Liver (tissue), 9 donors: ENCODE measurements around the gene FARP1. TPM values are rescaled to one million over a fixed set of nuclear protein-coding genes. Genes with fewer than 3 reads are reported as not detected.

Experiments used
- DNase-seq: peaks from one replicate; pipeline ENCODE4 v3.0.0-alpha.2; 2017; ENCODE audit warnings: low spot score
- H3K27ac ChIP-seq, 2 donors: one replicate each; pipeline ENCODE4 v1.7.0; 2013; ENCODE audit warnings: inconsistent platforms in 2 of 2, low read length in 2 of 2, control low read depth in 1 of 2, low read depth in 1 of 2, mild to moderate bottlenecking in 1 of 2
- H3K27me3 ChIP-seq, 4 donors: one replicate each; pipeline versions ENCODE4 v1.6.1 to v1.7.0; 2013; ENCODE audit warnings: low read length in 3 of 4, inconsistent platforms in 1 of 4, mild to moderate bottlenecking in 1 of 4, moderate library complexity in 1 of 4; ENCODE audit not compliant: control insufficient read depth in 4 of 4, insufficient read depth in 4 of 4
- H3K36me3 ChIP-seq, 4 donors: one replicate each; pipeline versions ENCODE4 v1.6.1 to v1.7.0; 2013; ENCODE audit warnings: low read length in 3 of 4, mild to moderate bottlenecking in 3 of 4, low read depth in 1 of 4, moderate library complexity in 1 of 4; ENCODE audit not compliant: control insufficient read depth in 4 of 4, insufficient read depth in 3 of 4
- H3K4me1 ChIP-seq, 4 donors: one replicate each; pipeline versions ENCODE4 v1.6.1 to v1.7.0; 2013; ENCODE audit warnings: low read length in 3 of 4, mild to moderate bottlenecking in 3 of 4, moderate library complexity in 1 of 4; ENCODE audit not compliant: control insufficient read depth in 4 of 4, insufficient read depth in 4 of 4
- H3K4me3 ChIP-seq, 3 donors: one replicate each; pipeline versions ENCODE4 v1.6.1 to v1.7.0; 2013; ENCODE audit warnings: low read length in 3 of 3, control low read depth in 1 of 3, low read depth in 1 of 3, mild to moderate bottlenecking in 1 of 3
- H3K9ac ChIP-seq, 2 donors: one replicate each; pipeline ENCODE4 v1.7.0; 2013; ENCODE audit warnings: low read length in 2 of 2, mild to moderate bottlenecking in 2 of 2, moderate library complexity in 2 of 2, control low read depth in 1 of 2, low read depth in 1 of 2
- H3K9me3 ChIP-seq, 4 donors: one replicate each; pipeline versions ENCODE4 v1.6.1 to v1.7.0; 2013; ENCODE audit warnings: low read length in 3 of 4; ENCODE audit not compliant: control insufficient read depth in 4 of 4
- EGR1 ChIP-seq, 2 donors: IDR thresholded peaks; 2 replicates each; pipeline ENCODE4 v1.6.1; 2016 to 2018; ENCODE audit warnings: antibody characterized with exemption in 2 of 2, low read depth in 2 of 2
- FOXA1 ChIP-seq: IDR thresholded peaks from 2 replicates; pipeline ENCODE4 v1.6.1; 2016; ENCODE audit warnings: antibody characterized with exemption
- FOXA2 ChIP-seq: IDR thresholded peaks from 2 replicates; pipeline ENCODE4 v1.6.1; 2016; ENCODE audit warnings: antibody characterized with exemption
- GABPA ChIP-seq, 2 donors: IDR thresholded peaks in 1 of 2; conservative IDR thresholded peaks in 1 of 2; 2 replicates each; pipeline ENCODE4 v1.6.1; 2016; ENCODE audit warnings: antibody characterized with exemption in 2 of 2, mild to moderate bottlenecking in 1 of 2, moderate library complexity in 1 of 2
- HNF4A ChIP-seq, 2 donors: conservative IDR thresholded peaks; 2 replicates each; pipeline ENCODE4 v1.6.1; 2016; ENCODE audit warnings: antibody characterized with exemption in 2 of 2, mild to moderate bottlenecking in 2 of 2
- HNF4G ChIP-seq: IDR thresholded peaks from 2 replicates; pipeline ENCODE4 v1.6.1; 2016; ENCODE audit warnings: antibody characterized with exemption
- JUND ChIP-seq, 2 donors: IDR thresholded peaks; 2 replicates each; pipeline ENCODE4 v1.6.1; 2016; ENCODE audit warnings: antibody characterized with exemption in 2 of 2
- NR2F2 ChIP-seq: IDR thresholded peaks from 2 replicates; pipeline ENCODE4 v1.6.1; 2016; ENCODE audit warnings: antibody characterized with exemption
- RAD21 ChIP-seq, 2 donors: IDR thresholded peaks; 2 replicates each; pipeline ENCODE4 v1.6.1; 2016; ENCODE audit warnings: antibody characterized with exemption in 2 of 2, mild to moderate bottlenecking in 2 of 2
- REST ChIP-seq: IDR thresholded peaks from 2 replicates; pipeline ENCODE4 v1.6.1; 2016; ENCODE audit warnings: antibody characterized with exemption, mild to moderate bottlenecking
- RXRA ChIP-seq, 2 donors: IDR thresholded peaks; 2 replicates each; pipeline ENCODE4 v1.6.1; 2017 to 2018; ENCODE audit warnings: antibody characterized with exemption in 2 of 2, mild to moderate bottlenecking in 1 of 2
- SP1 ChIP-seq: IDR thresholded peaks from 2 replicates; pipeline ENCODE4 v1.6.1; 2018; ENCODE audit warnings: antibody characterized with exemption, mild to moderate bottlenecking
- TAF1 ChIP-seq: conservative IDR thresholded peaks from 2 replicates; pipeline ENCODE4 v1.6.1; 2016; ENCODE audit warnings: antibody characterized with exemption, mild to moderate bottlenecking
- YY1 ChIP-seq: IDR thresholded peaks from 2 replicates; pipeline ENCODE4 v1.6.1; 2016; ENCODE audit warnings: antibody characterized with exemption, mild to moderate bottlenecking
- polyA plus RNA-seq, 2 donors: library from polyadenylated mRNA; stranded (reverse) in 1 of 2; unstranded in 1 of 2; fragments of 200-250 nt in 1 of 2; fragments of >200 nt in 1 of 2; fragmentation: Nextera tagmentation in 1 of 2; extraction: Ambion mirVana in 1 of 2; gene quantifications; one replicate each; pipeline versions ENCODE4 v1.2.1 to v1.2.3, GENCODE V29; 2013 to 2015
- total RNA-seq, 2 donors: library from RNA; depleted of rRNA; stranded (reverse); fragments of >200 nt; gene quantifications; one replicate each; pipeline ENCODE4 v1.2.3, GENCODE V29; 2014
- TF ChIP-seq, protein P1 (sequence below): fragments of 150-350 bp; IDR thresholded peaks from 2 replicates; pipeline ENCODE4 v1.5.1; 2017; ENCODE audit warnings: improper control_type of control experiment, low read depth, low read length; ENCODE audit not compliant: missing input control
- TF ChIP-seq, protein P2 (sequence below): IDR thresholded peaks from 2 replicates; pipeline ENCODE4 v1.6.1; 2016; ENCODE audit warnings: antibody characterized with exemption
- TF ChIP-seq, protein P3 (sequence below): IDR thresholded peaks from 2 replicates; pipeline ENCODE4 v1.6.1; 2016; ENCODE audit warnings: antibody characterized with exemption
- TF ChIP-seq, protein P4 (sequence below): IDR thresholded peaks from 2 replicates; pipeline ENCODE4 v1.6.1; 2016; ENCODE audit warnings: antibody characterized with exemption
- donor health status: healthy.
- donor health status: healthy.
- donor health status: healthy.
- donor health status: healthy.
- donor health status: healthy.

Gene FARP1
- total and polyA plus RNA-seq, 4 donors, result 28.4 to 62.6 (median 39.8) TPM

- peaks cover 4 to 16% (median 10%) of the 10 kb centered on the region in 4 donors for H3K4me1 ChIP-seq
- no peaks in the 10 kb centered on the region for H3K9me3 ChIP-seq
- H3K36me3 ChIP-seq, result no peaks in the 10 kb centered on the region
- no peak overlapping the region for H3K27ac ChIP-seq
- H3K4me3 ChIP-seq, result no peak overlapping the region
- no peak for DNase-seq
- H3K9ac ChIP-seq, result no peak overlapping the region
- no peaks in the 10 kb centered on the region for H3K27me3 ChIP-seq
- TF ChIP-seq JUND (IDR thresholded peaks at IDR 0.05) (no peak), NR2F2 (no peak), FOXA2 (no peak), FOXA1 (no peak), HNF4G (no peak), TAF1 (no peak), YY1 (no peak), RAD21 (IDR thresholded peaks at IDR 0.05) (no peak), REST (no peak), RXRA (IDR thresholded peaks at IDR 0.05) (no peak), EGR1 (IDR thresholded peaks at IDR 0.05; ENCODE audit: low read depth in 2 of 2) (no peak), GABPA (IDR thresholded peaks at IDR 0.05 in 1 of 2, conservative IDR thresholded peaks at IDR 0.05 in 1 of 2) (no peak), SP1 (no peak), HNF4A (conservative IDR thresholded peaks at IDR 0.05) (no peak)
- TF ChIP-seq, protein P1, sequence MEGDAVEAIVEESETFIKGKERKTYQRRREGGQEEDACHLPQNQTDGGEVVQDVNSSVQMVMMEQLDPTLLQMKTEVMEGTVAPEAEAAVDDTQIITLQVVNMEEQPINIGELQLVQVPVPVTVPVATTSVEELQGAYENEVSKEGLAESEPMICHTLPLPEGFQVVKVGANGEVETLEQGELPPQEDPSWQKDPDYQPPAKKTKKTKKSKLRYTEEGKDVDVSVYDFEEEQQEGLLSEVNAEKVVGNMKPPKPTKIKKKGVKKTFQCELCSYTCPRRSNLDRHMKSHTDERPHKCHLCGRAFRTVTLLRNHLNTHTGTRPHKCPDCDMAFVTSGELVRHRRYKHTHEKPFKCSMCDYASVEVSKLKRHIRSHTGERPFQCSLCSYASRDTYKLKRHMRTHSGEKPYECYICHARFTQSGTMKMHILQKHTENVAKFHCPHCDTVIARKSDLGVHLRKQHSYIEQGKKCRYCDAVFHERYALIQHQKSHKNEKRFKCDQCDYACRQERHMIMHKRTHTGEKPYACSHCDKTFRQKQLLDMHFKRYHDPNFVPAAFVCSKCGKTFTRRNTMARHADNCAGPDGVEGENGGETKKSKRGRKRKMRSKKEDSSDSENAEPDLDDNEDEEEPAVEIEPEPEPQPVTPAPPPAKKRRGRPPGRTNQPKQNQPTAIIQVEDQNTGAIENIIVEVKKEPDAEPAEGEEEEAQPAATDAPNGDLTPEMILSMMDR, result no peak
- TF ChIP-seq, protein P2, sequence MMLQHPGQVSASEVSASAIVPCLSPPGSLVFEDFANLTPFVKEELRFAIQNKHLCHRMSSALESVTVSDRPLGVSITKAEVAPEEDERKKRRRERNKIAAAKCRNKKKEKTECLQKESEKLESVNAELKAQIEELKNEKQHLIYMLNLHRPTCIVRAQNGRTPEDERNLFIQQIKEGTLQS, result no peak
- TF ChIP-seq, protein P3, sequence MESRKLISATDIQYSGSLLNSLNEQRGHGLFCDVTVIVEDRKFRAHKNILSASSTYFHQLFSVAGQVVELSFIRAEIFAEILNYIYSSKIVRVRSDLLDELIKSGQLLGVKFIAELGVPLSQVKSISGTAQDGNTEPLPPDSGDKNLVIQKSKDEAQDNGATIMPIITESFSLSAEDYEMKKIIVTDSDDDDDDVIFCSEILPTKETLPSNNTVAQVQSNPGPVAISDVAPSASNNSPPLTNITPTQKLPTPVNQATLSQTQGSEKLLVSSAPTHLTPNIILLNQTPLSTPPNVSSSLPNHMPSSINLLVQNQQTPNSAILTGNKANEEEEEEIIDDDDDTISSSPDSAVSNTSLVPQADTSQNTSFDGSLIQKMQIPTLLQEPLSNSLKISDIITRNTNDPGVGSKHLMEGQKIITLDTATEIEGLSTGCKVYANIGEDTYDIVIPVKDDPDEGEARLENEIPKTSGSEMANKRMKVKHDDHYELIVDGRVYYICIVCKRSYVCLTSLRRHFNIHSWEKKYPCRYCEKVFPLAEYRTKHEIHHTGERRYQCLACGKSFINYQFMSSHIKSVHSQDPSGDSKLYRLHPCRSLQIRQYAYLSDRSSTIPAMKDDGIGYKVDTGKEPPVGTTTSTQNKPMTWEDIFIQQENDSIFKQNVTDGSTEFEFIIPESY, result no peak
- TF ChIP-seq, protein P4, sequence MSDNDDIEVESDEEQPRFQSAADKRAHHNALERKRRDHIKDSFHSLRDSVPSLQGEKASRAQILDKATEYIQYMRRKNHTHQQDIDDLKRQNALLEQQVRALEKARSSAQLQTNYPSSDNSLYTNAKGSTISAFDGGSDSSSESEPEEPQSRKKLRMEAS, result no peak
Measured at GRCh38 chr13:98223741-98224140, 80.8 kb downstream of the FARP1 start.
